GM06990 (cell line): ENCODE measurements around the gene GPATCH2.

Experiments
- DNase-seq: peaks from one replicate; pipeline ENCODE4 v3.0.0-alpha.2; 2011; ENCODE audit not compliant: insufficient read length; ENCODE audit errors: extremely low read depth
- H3K27me3 ChIP-seq: replicated peaks from 2 replicates; pipeline ENCODE4 v1.6.0; 2011; ENCODE audit warnings: low read length; ENCODE audit not compliant: control insufficient read depth, insufficient read depth
- H3K36me3 ChIP-seq: 2 replicates; pipeline ENCODE4 v1.5.1; 2011; ENCODE audit warnings: low read length; ENCODE audit not compliant: control insufficient read depth, insufficient read depth
- H3K4me3 ChIP-seq: replicated peaks from 2 replicates; pipeline ENCODE4 v1.5.1; 2011; ENCODE audit warnings: low read depth, mild to moderate bottlenecking, control low read depth, low read length
- CTCF ChIP-seq: IDR thresholded peaks from 2 replicates; pipeline ENCODE4 v1.5.1; 2011; ENCODE audit warnings: low read length, control low read depth, mild to moderate bottlenecking, inconsistent platforms; ENCODE audit not compliant: insufficient read depth, poor library complexity, severe bottlenecking

GPATCH2 gene

GRCh38 chr1:217542837-217543236 is 88.1 kb downstream of the GPATCH2 start:
- H3K4me3 ChIP-seq, result no peak overlapping the region
- DNase-seq, result peak; percentile 6
- no peak for TF ChIP-seq CTCF
- no peaks in the 10 kb centered on the region for H3K36me3 ChIP-seq
- H3K27me3 ChIP-seq, result no peaks in the 10 kb centered on the region

GRCh38 chr1:217542136-217542777 is 88.6 kb downstream of the GPATCH2 start:
- H3K27me3 ChIP-seq, result no peaks in the 10 kb centered on the region
- DNase-seq, result no peak
- no peaks in the 10 kb centered on the region for H3K36me3 ChIP-seq
- no peak for TF ChIP-seq CTCF
- no peak overlapping the region for H3K4me3 ChIP-seq

GRCh38 chr1:217540321-217540720 is 90.6 kb downstream of the GPATCH2 start:
- Histone ChIP-seq H3K4me3 (no peak overlapping the region), H3K27me3 (no peaks in the 10 kb centered on the region), H3K36me3 (no peaks in the 10 kb centered on the region)
- no peak for TF ChIP-seq CTCF
- no peak for DNase-seq

GRCh38 chr1:217539510-217539909 is 91.4 kb downstream of the GPATCH2 start:
- no peaks in the 10 kb centered on the region for H3K36me3 ChIP-seq
- H3K4me3 ChIP-seq, result no peak overlapping the region
- H3K27me3 ChIP-seq, result no peaks in the 10 kb centered on the region
- no peak for TF ChIP-seq CTCF
- no peak for DNase-seq

- DNase-seq, result no peak
- TF ChIP-seq CTCF, result no peak
- H3K4me3 ChIP-seq, result no peak overlapping the region
- no peaks in the 10 kb centered on the region for H3K36me3 ChIP-seq
- no peaks in the 10 kb centered on the region for H3K27me3 ChIP-seq
Observed at GRCh38 chr1:217535601-217536377, 95.1 kb downstream of the GPATCH2 start.
